Measurements from ENCODE around the gene TRIM45.
"Not testable (repeated sequence)": the region's sequence is repeated elsewhere in the genome, so short reads cannot be mapped to it uniquely, and the experiment has no call there.

The TRIM45 gene

GRCh38 chr1:117121589-117122329 is at the start of gene TRIM45:
TSS of gene TRIM45 (minus strand) at chr1:117121749. CDS start at chr1:117121201, 548 bp downstream.
- peak; percentile 65 for DNase-seq (ENCODE audit: low read depth)

- DNase-seq (ENCODE audit: low read depth) = no peak
These were observed 48.5 kb upstream of the TRIM45 start for GRCh38 chr1:117169871-117170596.

- no peak for DNase-seq (ENCODE audit: low read depth)
These were observed 45.9 kb upstream of the TRIM45 start for GRCh38 chr1:117167402-117167801.

GRCh38 chr1:117166076-117166475 is 44.5 kb upstream of the TRIM45 start:
- DNase-seq (ENCODE audit: low read depth) = no peak

GRCh38 chr1:117164209-117164608 is 42.7 kb upstream of the TRIM45 start:
- no peak for DNase-seq (ENCODE audit: low read depth)

- DNase-seq (ENCODE audit: low read depth) = no peak
These were observed 41.3 kb upstream of the TRIM45 start for GRCh38 chr1:117162816-117163215.

- DNase-seq (ENCODE audit: low read depth) = no peak
These were observed 40.3 kb upstream of the TRIM45 start for GRCh38 chr1:117161887-117162286.

GRCh38 chr1:117151305-117151704 is 29.8 kb upstream of the TRIM45 start:
- not testable (repeated sequence) for DNase-seq (ENCODE audit: low read depth)

GRCh38 chr1:117150316-117150715 is 28.8 kb upstream of the TRIM45 start:
- no peak for DNase-seq (ENCODE audit: low read depth)

GRCh38 chr1:117147856-117148588 is 26.5 kb upstream of the TRIM45 start:
- no peak for DNase-seq (ENCODE audit: low read depth)

- DNase-seq (ENCODE audit: low read depth) = no peak
These were observed 25.8 kb upstream of the TRIM45 start for GRCh38 chr1:117147341-117147831.

- no peak for DNase-seq (ENCODE audit: low read depth)
These were observed 25.2 kb upstream of the TRIM45 start for GRCh38 chr1:117146575-117147340.

GRCh38 chr1:117146072-117146471 is 24.5 kb upstream of the TRIM45 start:
- no peak for DNase-seq (ENCODE audit: low read depth)

- DNase-seq (ENCODE audit: low read depth) = no peak
These were observed 22.3 kb upstream of the TRIM45 start for GRCh38 chr1:117143871-117144270.

- no peak for DNase-seq (ENCODE audit: low read depth)
These were observed 21.6 kb upstream of the TRIM45 start for GRCh38 chr1:117143172-117143571.

GRCh38 chr1:117142200-117142599 is 20.7 kb upstream of the TRIM45 start:
- no peak for DNase-seq (ENCODE audit: low read depth)

GRCh38 chr1:117138561-117138960 is 17.0 kb upstream of the TRIM45 start:
- DNase-seq (ENCODE audit: low read depth) = no peak

GRCh38 chr1:117138106-117138505 is 16.6 kb upstream of the TRIM45 start:
- no peak for DNase-seq (ENCODE audit: low read depth)

GRCh38 chr1:117137281-117137855 is 15.8 kb upstream of the TRIM45 start:
- DNase-seq (ENCODE audit: low read depth) = no peak

- DNase-seq (ENCODE audit: low read depth) = no peak
These were observed 15.2 kb upstream of the TRIM45 start for GRCh38 chr1:117136749-117137148.

- no peak for DNase-seq (ENCODE audit: low read depth)
These were observed 13.8 kb upstream of the TRIM45 start for GRCh38 chr1:117135329-117135728.

Measured in T-helper 22 cell (primary cell).